HepG2 (cell line): ENCODE results near the gene FAM170B. TPM values are rescaled to one million over a fixed set of nuclear protein-coding genes. Genes with fewer than 3 reads are reported as not detected.

Source experiments
- ATAC-seq: fragments of 200-7000 bp; cut with Tn5 transposase; 3 replicates; pipeline ENCODE4 v1.9.1; 2020; ENCODE audit warnings: mild to moderate bottlenecking, moderate library complexity
- BruUV-seq: library from RNA; stranded (reverse); fragments of 400-500 nt; replicated peaks from 2 replicates; lab custom pipeline; 2021; lab: Mats Ljungman, UMichigan
- CTCF ChIA-PET: fragments of 300-600 bp; formaldehyde crosslinking; extraction: SDS; loops from one replicate; lab custom pipeline; 2021; ENCODE audit warnings: low total read pairs, inconsistent platforms, low intra/inter-chr PET ratio; lab: Yijun Ruan, JAX
- POLR2A ChIA-PET: fragments of 350-600 bp; sonication (Branson Sonifier 250); formaldehyde crosslinking; loops from one replicate; lab custom pipeline; 2020; ENCODE audit warnings: antibody characterized with exemption, inconsistent platforms; lab: Yijun Ruan, JAX
- DNase-seq: peaks from one replicate; pipeline ENCODE4 v3.0.0-alpha.2; 2015; ENCODE audit warnings: low spot score
- FAIRE-seq: peaks from 3 replicates; lab custom pipeline; 2011; peaks lifted over from hg19 to GRCh38; lab: Jason Lieb, UNC
- H2AFZ ChIP-seq: one replicate; pipeline ENCODE4 v1.6.1; 2011; ENCODE audit warnings: low read length, inconsistent platforms
- H3K27ac ChIP-seq: fragments of 300-600 bp; 3 replicates; pipeline ENCODE4 v1.8.0; 2011; ENCODE audit warnings: mixed run types, mild to moderate bottlenecking, mixed read lengths, low read length, inconsistent platforms; ENCODE audit not compliant: insufficient read depth; ENCODE audit errors: extremely low read length
- H3K27me3 ChIP-seq, 2 experiments: fragments of 200-600 bp in 1 of 2; 2 replicates in 1 of 2; 3 replicates in 1 of 2; pipeline versions ENCODE4 v1.6.0 to v1.8.0; 2011; ENCODE audit warnings: low read length in 2 of 2, mild to moderate bottlenecking in 2 of 2, moderate library complexity in 2 of 2, inconsistent platforms in 1 of 2; ENCODE audit not compliant: insufficient read depth in 2 of 2, control insufficient read depth in 1 of 2
- H3K36me3 ChIP-seq, 2 experiments: fragments of 200-600 bp in 1 of 2; replicated peaks in 1 of 2; 2 replicates in 1 of 2; 3 replicates in 1 of 2; pipeline versions ENCODE4 v1.5.1 to v1.8.0; 2011; ENCODE audit warnings: low read length in 2 of 2, inconsistent platforms in 1 of 2; ENCODE audit not compliant: insufficient read depth in 2 of 2, control insufficient read depth in 1 of 2
- H3K4me1 ChIP-seq: 2 replicates; pipeline ENCODE4 v1.5.1; 2012; ENCODE audit warnings: low read length, inconsistent platforms; ENCODE audit not compliant: insufficient read depth
- H3K4me2 ChIP-seq: 2 replicates; pipeline ENCODE4 v1.6.0; 2011; ENCODE audit warnings: low read depth, low read length, inconsistent platforms
- H3K4me3 ChIP-seq, 3 experiments: fragments of 200-600 bp in 1 of 3; sonication (generic), shearing (Covaris generic) in 1 of 3; replicated peaks in 1 of 3; 2 replicates each; pipeline ENCODE4 v1.5.1; 2011 to 2016; ENCODE audit warnings: low read length in 3 of 3, inconsistent platforms in 2 of 3, low read depth in 2 of 3, mild to moderate bottlenecking in 2 of 3, control low read depth in 1 of 3, mixed read lengths in 1 of 3; ENCODE audit not compliant: insufficient read depth in 1 of 3
- H3K79me2 ChIP-seq: one replicate; pipeline ENCODE4 v1.6.1; 2011; ENCODE audit warnings: low read length, inconsistent platforms; ENCODE audit not compliant: insufficient read depth
- H3K9ac ChIP-seq: 2 replicates; pipeline ENCODE4 v1.6.0; 2011; ENCODE audit warnings: mild to moderate bottlenecking, low read depth, low read length, inconsistent platforms; ENCODE audit not compliant: insufficient read depth
- H3K9me3 ChIP-seq: 2 replicates; pipeline ENCODE4 v1.5.1; 2012; ENCODE audit warnings: mild to moderate bottlenecking, low read length
- H4K20me1 ChIP-seq: 2 replicates; pipeline ENCODE4 v1.6.0; 2011; ENCODE audit warnings: inconsistent platforms, mild to moderate bottlenecking, low read length, moderate library complexity; ENCODE audit not compliant: insufficient read depth
- ERF ChIP-seq: IDR thresholded peaks from 2 replicates; pipeline ENCODE4 v1.6.1; 2018; ENCODE audit warnings: missing biosample characterization, missing genetic modification reagents
- FOXK2 ChIP-seq: fragments of 450-650 bp; IDR thresholded peaks from 2 replicates; pipeline ENCODE4 v1.6.1; 2016
- HDAC1 ChIP-seq: sonication (generic); formaldehyde crosslinking; IDR thresholded peaks from 2 replicates; pipeline ENCODE4 v1.5.1; 2020; ENCODE audit warnings: mild to moderate bottlenecking, missing genetic modification reagents
- HMGXB4 ChIP-seq, 2 experiments: sonication (generic) in 1 of 2; formaldehyde crosslinking in 1 of 2; IDR thresholded peaks; 2 replicates each; pipeline versions ENCODE4 v1.4.0 to v1.6.1; 2018 to 2020; ENCODE audit warnings: missing genetic modification reagents in 2 of 2, borderline replicate concordance in 1 of 2, low read depth in 1 of 2, mild to moderate bottlenecking in 1 of 2, missing biosample characterization in 1 of 2
- HNRNPK ChIP-seq: fragments of 200-400 bp; formaldehyde crosslinking; IDR thresholded peaks from 2 replicates; pipeline ENCODE4 v1.6.1; 2018; ENCODE audit warnings: low read length, low read depth, moderate library complexity, mild to moderate bottlenecking; ENCODE audit not compliant: poor library complexity, severe bottlenecking
- RARA ChIP-seq: IDR thresholded peaks from 2 replicates; pipeline ENCODE4 v1.6.1; 2016; ENCODE audit warnings: missing genetic modification reagents, missing compliant biosample characterization
- SETDB1 ChIP-seq: sonication (generic); formaldehyde crosslinking; IDR thresholded peaks from 2 replicates; pipeline ENCODE4 v1.5.1; 2020; ENCODE audit warnings: missing genetic modification reagents, mild to moderate bottlenecking, borderline replicate concordance
- ZGPAT ChIP-seq: IDR thresholded peaks from 2 replicates; pipeline ENCODE4 v1.6.1; 2016; ENCODE audit warnings: mild to moderate bottlenecking
- ZNF10 ChIP-seq: sonication (generic); formaldehyde crosslinking; IDR thresholded peaks from 2 replicates; pipeline ENCODE4 v1.4.0; 2020; ENCODE audit warnings: mild to moderate bottlenecking, low read depth, missing genetic modification reagents, borderline replicate concordance
- ZNF30 ChIP-seq: sonication (generic); formaldehyde crosslinking; IDR thresholded peaks from 2 replicates; pipeline ENCODE4 v1.5.0; 2020; ENCODE audit warnings: mild to moderate bottlenecking, missing genetic modification reagents
- ZNF788 ChIP-seq: sonication (generic); formaldehyde crosslinking; IDR thresholded peaks from 2 replicates; pipeline ENCODE4 v1.5.0; 2020; ENCODE audit warnings: mild to moderate bottlenecking, missing genetic modification reagents, borderline replicate concordance
- WGBS: methylation state at CpG from one replicate; pipeline ENCODE4 v1.1.6; 2017; ENCODE audit warnings: low lambda C conversion rate; 5-methylcytosine and 5-hydroxymethylcytosine counted together
- in situ Hi-C: cut with HindIII; loops from 2 replicates; pipeline ENCODE4 v1.10.0; 2017; ENCODE audit warnings: low pct_unique_long_range_greater_than_20kb; ENCODE audit not compliant: extremely low pct_ligation_motif_present
- intact Hi-C: fragments of 100-400 bp; cut with micrococcal nuclease; formaldehyde crosslinking; loops from one replicate; pipeline ENCODE4 v1.10.0; 2022; ENCODE audit not compliant: unreplicated experiment
- polyA plus RNA-seq, 8 experiments: library from polyadenylated mRNA; depleted of rRNA in 3 of 8; stranded (reverse) in 7 of 8; unstranded in 1 of 8; fragments of >200 nt; fragmentation: Illumina TruSeq in 4 of 8; extraction: Trizol in 4 of 8; gene quantifications; 2 replicates each; pipeline versions ENCODE4 v1.2.1 to v1.2.3, GENCODE V29; 2011 to 2016; ENCODE audit warnings: low read depth in 4 of 8, missing spikeins in 1 of 8, mixed read lengths in 1 of 8; ENCODE audit not compliant: insufficient read depth in 1 of 8
- total RNA-seq, 5 experiments: library from RNA; depleted of rRNA; stranded (reverse); fragments of >200 nt; fragmentation: Illumina TruSeq; extraction: Trizol; gene quantifications; 2 replicates each; pipeline ENCODE4 v1.2.3, GENCODE V29; 2016; ENCODE audit warnings: low read depth in 1 of 5
- TF ChIP-seq, protein P1 (sequence below): sonication (generic); formaldehyde crosslinking; conservative IDR thresholded peaks from 2 replicates; pipeline ENCODE4 v1.8.1; 2023; ENCODE audit warnings: missing genetic modification reagents
- TF ChIP-seq, protein P2 (sequence below): sonication (generic); formaldehyde crosslinking; IDR thresholded peaks from 2 replicates; pipeline ENCODE4 v1.9.0; 2022; ENCODE audit warnings: low read depth, missing genetic modification reagents

Gene FAM170B
- total and polyA plus RNA-seq, 2 of the 13 experiments (the other 11 are each of a cell fraction or from before 2014, with no cell fraction given), result not detected

DNA sequence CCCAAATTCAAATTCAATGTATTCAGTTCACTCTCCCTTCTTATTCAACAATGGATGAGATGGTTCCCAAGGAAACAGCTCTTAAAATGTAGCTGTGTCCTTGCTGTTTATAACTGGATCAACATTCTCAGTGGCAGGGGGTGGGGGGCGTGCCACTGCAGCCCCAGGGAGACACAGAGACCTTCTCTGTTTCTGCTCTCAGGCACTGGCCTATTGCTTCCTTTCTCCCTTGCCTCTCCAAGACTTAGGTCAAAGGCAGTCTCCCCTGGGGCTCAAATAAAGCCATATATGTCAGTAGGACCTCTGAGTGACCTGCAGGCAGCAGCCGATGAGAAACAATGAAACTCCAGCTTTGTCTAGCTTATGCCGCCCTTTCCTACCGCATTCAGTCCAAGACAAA, 39.2 kb downstream of the FAM170B start (continued):
- TF ChIP-seq, protein P1, sequence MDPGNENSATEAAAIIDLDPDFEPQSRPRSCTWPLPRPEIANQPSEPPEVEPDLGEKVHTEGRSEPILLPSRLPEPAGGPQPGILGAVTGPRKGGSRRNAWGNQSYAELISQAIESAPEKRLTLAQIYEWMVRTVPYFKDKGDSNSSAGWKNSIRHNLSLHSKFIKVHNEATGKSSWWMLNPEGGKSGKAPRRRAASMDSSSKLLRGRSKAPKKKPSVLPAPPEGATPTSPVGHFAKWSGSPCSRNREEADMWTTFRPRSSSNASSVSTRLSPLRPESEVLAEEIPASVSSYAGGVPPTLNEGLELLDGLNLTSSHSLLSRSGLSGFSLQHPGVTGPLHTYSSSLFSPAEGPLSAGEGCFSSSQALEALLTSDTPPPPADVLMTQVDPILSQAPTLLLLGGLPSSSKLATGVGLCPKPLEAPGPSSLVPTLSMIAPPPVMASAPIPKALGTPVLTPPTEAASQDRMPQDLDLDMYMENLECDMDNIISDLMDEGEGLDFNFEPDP, result no peak
- TF ChIP-seq ZNF788 (CRISPR knock-in tag), result no peak
- no peak for TF ChIP-seq FOXK2
- no peak for TF ChIP-seq SETDB1 (CRISPR knock-in tag)
- TF ChIP-seq ZNF30 (CRISPR knock-in tag), result no peak
- TF ChIP-seq, all 625 proteins: peak for 0

DNA sequence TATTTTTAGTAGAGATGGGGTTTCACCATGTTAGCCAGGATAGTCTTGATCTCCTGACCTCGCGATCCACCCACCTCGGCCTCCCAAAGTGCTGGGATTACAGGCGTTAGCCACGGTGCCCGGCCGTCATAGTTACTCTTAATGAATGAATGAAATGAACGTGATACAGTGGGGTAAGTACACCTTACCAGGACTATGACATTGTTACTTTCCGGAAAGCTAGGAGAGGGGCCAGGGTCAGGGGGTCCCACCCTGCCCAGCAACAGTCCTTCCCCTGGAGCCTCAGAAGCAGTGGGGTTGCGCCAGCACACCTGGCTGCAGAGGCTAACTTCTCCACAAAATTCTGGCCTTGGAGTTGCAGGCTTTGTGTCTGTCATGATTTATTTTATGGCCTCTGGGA, 39.9 kb downstream of the FAM170B start:
- Histone ChIP-seq H3K4me3 (no peak overlapping the region), H3K27me3 (peaks cover 2 to 5% of the 10 kb centered on the region in 2 experiments; a peak in 2 of 5 replicates), H2AFZ (no peak overlapping the region), H3K36me3 (no peaks in the 10 kb centered on the region), H4K20me1 (no peaks in the 10 kb centered on the region), H3K79me2 (no peaks in the 10 kb centered on the region), H3K9me3 (no peaks in the 10 kb centered on the region), H3K4me2 (no peak overlapping the region), H3K4me1 (no peaks in the 10 kb centered on the region), H3K9ac (no peak overlapping the region), H3K27ac (no peak overlapping the region)
- no TSS peak for BruUV-seq
- CTCF ChIA-PET, result no interaction called here
- POLR2A ChIA-PET, result no interaction called here
- 65% methylated on average over 8 of the region's 10 CpGs for WGBS
- DNase-seq (no peak), FAIRE-seq (no peak), ATAC-seq (no peak)
- intact Hi-C loops (no loop called here), in situ Hi-C loops (no loop called here)
- no peak for TF ChIP-seq ZNF10 (CRISPR knock-in tag)
- TF ChIP-seq HNRNPK, result no peak
- no peak for TF ChIP-seq HDAC1
- no peak for TF ChIP-seq ZGPAT (CRISPR knock-in tag)
- TF ChIP-seq RARA (CRISPR knock-in tag), result no peak
- no peak for TF ChIP-seq ERF
- no peak for TF ChIP-seq HMGXB4 (CRISPR knock-in tag; IDR thresholded peaks at IDR 0.05; ENCODE audit: borderline replicate concordance in 1 of 2, low read depth in 1 of 2)
- TF ChIP-seq, protein P2, sequence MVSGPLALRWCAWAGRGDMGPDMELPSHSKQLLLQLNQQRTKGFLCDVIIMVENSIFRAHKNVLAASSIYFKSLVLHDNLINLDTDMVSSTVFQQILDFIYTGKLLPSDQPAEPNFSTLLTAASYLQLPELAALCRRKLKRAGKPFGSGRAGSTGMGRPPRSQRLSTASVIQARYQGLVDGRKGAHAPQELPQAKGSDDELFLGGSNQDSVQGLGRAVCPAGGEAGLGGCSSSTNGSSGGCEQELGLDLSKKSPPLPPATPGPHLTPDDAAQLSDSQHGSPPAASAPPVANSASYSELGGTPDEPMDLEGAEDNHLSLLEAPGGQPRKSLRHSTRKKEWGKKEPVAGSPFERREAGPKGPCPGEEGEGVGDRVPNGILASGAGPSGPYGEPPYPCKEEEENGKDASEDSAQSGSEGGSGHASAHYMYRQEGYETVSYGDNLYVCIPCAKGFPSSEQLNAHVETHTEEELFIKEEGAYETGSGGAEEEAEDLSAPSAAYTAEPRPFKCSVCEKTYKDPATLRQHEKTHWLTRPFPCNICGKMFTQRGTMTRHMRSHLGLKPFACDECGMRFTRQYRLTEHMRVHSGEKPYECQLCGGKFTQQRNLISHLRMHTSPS, result no peak
